Measurements from ENCODE around the gene SCP2. TPM values are rescaled to one million over a fixed set of nuclear protein-coding genes. Genes with fewer than 3 reads are reported as not detected.

Gene SCP2
- total and polyA plus RNA-seq, 2 experiments from 2014 or later, result 131 to 236 TPM

GRCh38 chr1:53083636-53084588 is 156.8 kb downstream of the SCP2 start:
- TF ChIP-seq CTCF (IDR thresholded peaks at IDR 0.05; ENCODE audit: low read depth, low read length), result no peak
- H3K4me1 ChIP-seq (ENCODE audit: low read depth), result peaks cover 7% of the 10 kb centered on the region

GRCh38 chr1:53084589-53084971 is 157.5 kb downstream of the SCP2 start:
- Histone ChIP-seq H3K36me3 (no peaks in the 10 kb centered on the region), H3K4me1 (ENCODE audit: low read depth) (peaks cover 7% of the 10 kb centered on the region), H3K4me3 (no peak overlapping the region), H3K27ac (no peak overlapping the region), H3K27me3 (no peaks in the 10 kb centered on the region), H3K9me3 (ENCODE audit: low read depth) (no peaks in the 10 kb centered on the region)
- no peak for TF ChIP-seq CTCF (IDR thresholded peaks at IDR 0.05; ENCODE audit: low read depth, low read length)
- DNase-seq (ENCODE audit: low read depth in 1 of 2, low spot score in 1 of 2), result no peak

More at GRCh38 chr1:53083636-53084588, 156.8 kb downstream of the SCP2 start:
- H3K4me3 ChIP-seq, result no peak overlapping the region
- H3K9me3 ChIP-seq (ENCODE audit: low read depth), result no peaks in the 10 kb centered on the region
- DNase-seq (ENCODE audit: low read depth in 1 of 2, low spot score in 1 of 2), result peak in 1 of 2 donors; percentile 21
- no peaks in the 10 kb centered on the region for H3K27me3 ChIP-seq
- H3K27ac ChIP-seq, result no peak overlapping the region
- H3K36me3 ChIP-seq, result no peaks in the 10 kb centered on the region

GRCh38 chr1:53085405-53085804 is 158.3 kb downstream of the SCP2 start:
- Histone ChIP-seq H3K9me3 (ENCODE audit: low read depth) (no peaks in the 10 kb centered on the region), H3K27ac (no peak overlapping the region), H3K27me3 (no peaks in the 10 kb centered on the region), H3K4me1 (ENCODE audit: low read depth) (peaks cover 7% of the 10 kb centered on the region), H3K36me3 (no peaks in the 10 kb centered on the region), H3K4me3 (no peak overlapping the region)
- DNase-seq (ENCODE audit: low read depth in 1 of 2, low spot score in 1 of 2), result no peak
- no peak for TF ChIP-seq CTCF (IDR thresholded peaks at IDR 0.05; ENCODE audit: low read depth, low read length)

- H3K4me3 ChIP-seq, result no peak overlapping the region
- DNase-seq (ENCODE audit: low read depth in 1 of 2, low spot score in 1 of 2), result peak in 1 of 2 donors; percentile 28
- H3K27ac ChIP-seq, result no peak overlapping the region
- peaks cover 7% of the 10 kb centered on the region for H3K4me1 ChIP-seq (ENCODE audit: low read depth)
- no peak for TF ChIP-seq CTCF (IDR thresholded peaks at IDR 0.05; ENCODE audit: low read depth, low read length)
- H3K36me3 ChIP-seq, result no peaks in the 10 kb centered on the region
- H3K27me3 ChIP-seq, result no peaks in the 10 kb centered on the region
- H3K9me3 ChIP-seq (ENCODE audit: low read depth), result no peaks in the 10 kb centered on the region
Measured at GRCh38 chr1:53086491-53087070, 159.5 kb downstream of the SCP2 start.

GRCh38 chr1:53087332-53088285 is 160.5 kb downstream of the SCP2 start:
- H3K27ac ChIP-seq, result no peak overlapping the region
- H3K4me1 ChIP-seq (ENCODE audit: low read depth), result peaks cover 7% of the 10 kb centered on the region
- H3K4me3 ChIP-seq, result no peak overlapping the region
- no peak for TF ChIP-seq CTCF (IDR thresholded peaks at IDR 0.05; ENCODE audit: low read depth, low read length)
- peak in 1 of 2 donors; percentile 39 for DNase-seq (ENCODE audit: low read depth in 1 of 2, low spot score in 1 of 2)
- no peaks in the 10 kb centered on the region for H3K9me3 ChIP-seq (ENCODE audit: low read depth)
- H3K27me3 ChIP-seq, result no peaks in the 10 kb centered on the region
- no peaks in the 10 kb centered on the region for H3K36me3 ChIP-seq
